Tibial nerve (tissue), 3 donors: ENCODE results near the gene DCP2.

Source experiments
- POLR2A ChIP-seq, 2 donors: fragments of 450-650 bp; IDR thresholded peaks; one replicate each; pipeline ENCODE4 v1.6.1; 2017; ENCODE audit warnings: antibody characterized with exemption in 2 of 2, mild to moderate bottlenecking in 2 of 2, moderate library complexity in 2 of 2
- TF ChIP-seq, protein P1 (sequence below), 5 experiments: fragments of 200-600 bp in 3 of 5; fragments of 450-650 bp in 2 of 5; sonication (generic) in 3 of 5; IDR thresholded peaks; one replicate each; pipeline ENCODE4 v1.5.1; 2016 to 2019; ENCODE audit warnings: antibody characterized with exemption in 5 of 5, mild to moderate bottlenecking in 3 of 5, moderate library complexity in 2 of 5

DNA sequence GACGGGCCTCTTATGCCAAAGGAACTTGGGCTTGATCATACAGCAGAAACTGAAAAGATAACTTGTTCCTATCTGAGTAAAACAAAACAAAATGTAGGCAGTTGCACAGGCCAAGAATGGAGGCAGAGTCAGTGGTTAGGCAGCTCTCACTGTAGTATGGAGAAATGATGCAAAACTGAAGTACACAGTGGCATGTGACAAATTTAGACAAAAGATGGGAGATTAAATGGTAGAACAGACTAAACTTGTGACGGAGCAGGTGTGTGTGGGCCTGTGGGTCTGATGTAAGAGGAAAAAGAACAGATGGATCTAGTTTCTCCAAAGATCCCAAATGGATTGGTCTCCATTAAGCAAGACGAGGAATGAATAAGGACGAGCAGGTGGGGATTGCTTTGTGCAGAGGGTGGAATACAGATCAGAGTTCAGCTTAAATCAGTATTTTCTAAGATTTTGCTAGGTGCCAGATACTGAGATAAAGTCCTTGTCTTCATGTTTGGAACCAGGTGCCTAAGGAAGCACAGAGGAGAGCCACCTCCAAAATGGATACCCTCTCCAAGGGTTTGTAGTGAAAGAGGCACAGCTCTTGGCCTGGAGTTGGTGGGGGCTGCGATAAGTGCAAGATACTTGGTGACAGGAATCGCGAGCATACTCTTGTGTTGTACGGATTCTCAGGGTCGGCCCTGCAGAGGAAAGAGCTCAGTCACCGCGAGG, 722 bp upstream of the DCP2 start:
- TF ChIP-seq, protein P1, sequence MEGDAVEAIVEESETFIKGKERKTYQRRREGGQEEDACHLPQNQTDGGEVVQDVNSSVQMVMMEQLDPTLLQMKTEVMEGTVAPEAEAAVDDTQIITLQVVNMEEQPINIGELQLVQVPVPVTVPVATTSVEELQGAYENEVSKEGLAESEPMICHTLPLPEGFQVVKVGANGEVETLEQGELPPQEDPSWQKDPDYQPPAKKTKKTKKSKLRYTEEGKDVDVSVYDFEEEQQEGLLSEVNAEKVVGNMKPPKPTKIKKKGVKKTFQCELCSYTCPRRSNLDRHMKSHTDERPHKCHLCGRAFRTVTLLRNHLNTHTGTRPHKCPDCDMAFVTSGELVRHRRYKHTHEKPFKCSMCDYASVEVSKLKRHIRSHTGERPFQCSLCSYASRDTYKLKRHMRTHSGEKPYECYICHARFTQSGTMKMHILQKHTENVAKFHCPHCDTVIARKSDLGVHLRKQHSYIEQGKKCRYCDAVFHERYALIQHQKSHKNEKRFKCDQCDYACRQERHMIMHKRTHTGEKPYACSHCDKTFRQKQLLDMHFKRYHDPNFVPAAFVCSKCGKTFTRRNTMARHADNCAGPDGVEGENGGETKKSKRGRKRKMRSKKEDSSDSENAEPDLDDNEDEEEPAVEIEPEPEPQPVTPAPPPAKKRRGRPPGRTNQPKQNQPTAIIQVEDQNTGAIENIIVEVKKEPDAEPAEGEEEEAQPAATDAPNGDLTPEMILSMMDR (IDR thresholded peaks at IDR 0.05) = no peak
- no peak for TF ChIP-seq POLR2A (IDR thresholded peaks at IDR 0.05)
